ENCODE measurements around the gene HLA-DMB.
A peak's percentile ranks its signal among the peaks of the same experiment; 100 is the strongest.

DNA sequence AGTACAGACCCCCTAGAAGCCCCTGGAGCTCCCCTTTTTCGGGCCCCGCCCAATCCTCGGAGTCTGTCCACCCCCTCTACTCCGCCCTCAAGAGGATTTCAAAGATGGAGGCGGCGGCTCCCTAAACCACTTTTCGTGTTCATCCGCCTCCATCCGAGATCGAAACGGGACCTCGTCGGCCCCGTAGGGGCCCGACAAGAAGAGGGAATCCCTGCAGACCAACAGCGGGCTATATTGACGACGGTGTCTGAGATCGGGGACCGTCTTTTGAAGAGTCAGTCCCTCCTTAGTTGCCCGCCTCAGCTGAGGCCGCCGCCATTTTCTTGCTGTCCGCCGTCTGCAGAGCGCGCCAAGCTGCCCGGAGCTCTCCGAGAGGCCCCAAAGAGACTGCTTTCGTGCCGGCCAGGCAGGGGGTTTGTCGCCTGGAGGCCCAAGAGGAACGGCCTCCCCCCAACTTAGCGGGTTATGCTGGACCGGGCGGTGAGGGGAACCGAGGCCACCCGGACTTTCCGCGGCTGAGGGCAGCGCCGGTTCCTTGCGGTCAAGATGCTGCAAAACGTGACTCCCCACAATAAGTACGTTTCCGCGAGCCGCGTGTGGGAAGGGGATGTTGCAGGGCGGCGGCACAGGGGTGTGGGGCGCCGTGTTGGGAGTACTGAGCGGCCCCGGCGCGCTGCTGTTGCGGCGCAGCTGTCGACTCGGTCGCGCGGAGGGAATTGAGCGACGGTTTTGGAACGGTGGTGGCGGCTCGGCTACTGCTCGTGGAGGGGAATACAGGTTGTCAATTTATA, 31.7 kb upstream of the HLA-DMB start:
- TF ChIP-seq, protein P1, sequence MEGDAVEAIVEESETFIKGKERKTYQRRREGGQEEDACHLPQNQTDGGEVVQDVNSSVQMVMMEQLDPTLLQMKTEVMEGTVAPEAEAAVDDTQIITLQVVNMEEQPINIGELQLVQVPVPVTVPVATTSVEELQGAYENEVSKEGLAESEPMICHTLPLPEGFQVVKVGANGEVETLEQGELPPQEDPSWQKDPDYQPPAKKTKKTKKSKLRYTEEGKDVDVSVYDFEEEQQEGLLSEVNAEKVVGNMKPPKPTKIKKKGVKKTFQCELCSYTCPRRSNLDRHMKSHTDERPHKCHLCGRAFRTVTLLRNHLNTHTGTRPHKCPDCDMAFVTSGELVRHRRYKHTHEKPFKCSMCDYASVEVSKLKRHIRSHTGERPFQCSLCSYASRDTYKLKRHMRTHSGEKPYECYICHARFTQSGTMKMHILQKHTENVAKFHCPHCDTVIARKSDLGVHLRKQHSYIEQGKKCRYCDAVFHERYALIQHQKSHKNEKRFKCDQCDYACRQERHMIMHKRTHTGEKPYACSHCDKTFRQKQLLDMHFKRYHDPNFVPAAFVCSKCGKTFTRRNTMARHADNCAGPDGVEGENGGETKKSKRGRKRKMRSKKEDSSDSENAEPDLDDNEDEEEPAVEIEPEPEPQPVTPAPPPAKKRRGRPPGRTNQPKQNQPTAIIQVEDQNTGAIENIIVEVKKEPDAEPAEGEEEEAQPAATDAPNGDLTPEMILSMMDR (IDR thresholded peaks at IDR 0.05), result no peak
- peak in 1 of 2 donors; percentile 3 for TF ChIP-seq POLR2AphosphoS5 (IDR thresholded peaks at IDR 0.05; ENCODE audit: insufficient read depth in 1 of 2, low read depth in 1 of 2)
